Left forelimb (tissue), 1 donor: ENCODE results near the gene FANCC.

Source experiments
- DNase-seq: peaks from one replicate; pipeline ENCODE4 v3.0.0-alpha.2; 2018; ENCODE audit warnings: low spot score

The FANCC gene

DNA sequence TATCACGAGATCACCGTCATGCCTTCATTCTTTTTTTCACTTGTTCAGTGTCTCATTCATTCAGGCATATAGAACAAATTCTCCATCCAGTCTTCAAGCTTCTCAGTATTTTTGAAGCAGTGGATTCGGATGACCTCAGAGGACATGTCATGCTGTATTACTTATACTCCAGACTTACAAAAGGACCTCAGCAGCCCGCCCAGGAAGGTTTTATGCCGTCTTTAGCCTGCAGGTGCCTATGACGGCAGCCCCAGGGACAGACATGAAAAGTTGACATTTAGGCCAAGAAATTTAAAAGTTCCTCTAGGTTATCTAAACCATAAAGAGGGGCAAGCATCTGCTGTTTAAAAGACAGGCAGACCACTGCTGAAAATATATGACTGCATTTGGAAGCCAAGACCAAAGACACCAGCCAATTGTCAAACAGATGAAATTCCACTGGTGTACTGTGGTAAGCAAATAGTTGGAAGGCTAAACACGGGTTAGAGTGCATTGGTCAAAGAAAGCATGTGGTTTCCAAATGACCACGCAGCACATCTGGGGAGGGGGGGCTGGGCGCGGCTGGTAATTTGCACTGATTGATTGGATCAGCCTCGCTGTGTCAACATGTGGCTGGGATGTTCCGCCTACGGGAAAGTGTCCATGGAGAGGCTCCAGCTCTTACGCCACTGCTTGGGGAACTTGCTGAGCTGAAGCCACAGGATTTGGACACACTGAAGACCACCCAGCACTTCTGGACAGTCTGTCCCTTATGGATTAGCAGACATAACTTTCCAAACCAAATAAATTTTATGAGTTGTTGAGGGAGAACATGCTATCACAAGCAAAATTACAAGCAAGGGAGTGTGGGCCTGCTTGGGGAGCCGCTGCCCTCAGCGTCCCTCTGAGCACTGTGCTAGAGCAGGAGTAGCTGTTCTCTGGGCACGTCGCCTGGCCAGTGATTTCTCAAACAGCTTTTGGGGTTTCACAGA is 173.6 kb downstream of the FANCC start:
- peak; percentile 92 for DNase-seq

DNA sequence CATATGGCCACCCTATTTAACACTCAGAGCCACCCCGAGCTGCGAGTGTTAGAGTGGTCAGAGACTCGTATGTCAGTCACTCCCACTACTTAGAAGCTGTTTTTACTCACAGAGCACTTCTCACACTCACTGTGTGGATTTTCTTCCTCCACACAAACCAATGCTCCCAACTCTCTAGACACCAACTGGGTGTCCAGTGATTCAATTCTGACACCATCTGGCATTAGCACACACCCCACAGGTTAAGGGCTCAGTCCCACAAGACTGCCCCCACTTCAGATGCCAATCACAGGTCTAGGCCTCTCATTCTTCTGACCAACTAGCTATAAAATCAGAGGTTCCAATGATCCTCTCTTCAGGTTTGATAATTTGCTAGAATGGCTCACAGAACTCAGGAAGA is 174.8 kb downstream of the FANCC start:
- no peak for DNase-seq

DNA sequence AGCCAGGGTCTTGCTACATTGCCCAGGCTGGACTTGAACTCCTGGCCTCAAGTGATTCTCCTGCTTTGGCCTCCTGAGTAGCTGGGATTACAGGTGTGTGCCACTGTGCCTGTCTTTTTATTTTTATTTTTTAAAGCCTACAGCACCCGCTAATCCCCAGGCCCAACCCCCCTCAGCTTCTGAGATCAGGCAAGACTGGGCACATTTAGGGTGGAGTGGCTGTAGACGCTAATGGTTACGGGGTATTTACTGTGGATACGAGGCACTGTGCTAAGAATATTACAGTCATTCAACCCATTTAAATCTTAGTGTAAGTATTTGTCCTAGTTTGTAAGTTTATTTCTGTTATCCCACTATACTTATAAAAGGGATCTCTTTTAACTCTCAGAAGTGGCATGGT is 175.2 kb downstream of the FANCC start:
- no peak for DNase-seq

GRCh38 chr9:95140821-95141220 is 176.7 kb downstream of the FANCC start:
- no peak for DNase-seq

DNA sequence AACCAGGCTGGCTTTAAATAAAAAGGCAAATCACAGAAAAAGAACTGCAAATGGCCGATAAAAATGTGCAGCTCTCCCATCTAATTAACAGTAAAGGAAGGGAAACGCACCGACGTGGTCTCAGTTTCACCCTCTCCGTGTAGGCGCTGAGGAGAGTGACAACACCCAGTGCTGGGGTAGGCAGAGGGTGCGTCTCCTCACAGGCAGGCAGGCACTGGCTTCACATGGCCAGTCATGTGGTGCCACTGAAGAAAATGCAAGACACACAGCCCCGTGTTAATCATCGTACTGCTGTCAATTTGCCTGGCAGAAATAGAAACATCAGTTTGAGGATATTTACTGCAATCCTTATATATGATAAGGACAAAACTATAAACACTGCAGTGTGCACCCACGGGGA is 178.4 kb downstream of the FANCC start:
- no peak for DNase-seq

DNA sequence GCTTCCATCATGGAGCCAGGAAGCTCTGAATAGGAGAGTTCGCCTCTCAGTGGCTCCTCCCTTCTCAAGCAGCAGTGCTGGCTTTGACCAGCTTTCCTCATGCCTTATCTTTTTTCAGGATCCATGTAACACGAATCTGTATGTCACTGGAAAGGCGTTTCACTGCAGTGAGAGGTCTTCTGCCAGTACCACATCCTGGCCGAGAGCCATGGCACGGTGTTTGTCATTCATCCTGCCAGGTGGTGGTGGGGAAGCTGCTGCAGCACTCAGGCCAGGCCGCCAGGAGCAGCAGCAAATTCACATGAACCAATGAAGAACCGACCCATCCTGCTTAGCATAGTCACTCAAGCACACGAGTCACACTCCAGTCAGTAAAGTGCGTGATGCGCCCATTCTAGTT is 179.0 kb downstream of the FANCC start:
- DNase-seq = no peak

- DNase-seq = no peak
Measured at GRCh38 chr9:95137587-95138145, 179.8 kb downstream of the FANCC start.

GRCh38 chr9:95135756-95136155 is 181.8 kb downstream of the FANCC start:
- no peak for DNase-seq

DNA sequence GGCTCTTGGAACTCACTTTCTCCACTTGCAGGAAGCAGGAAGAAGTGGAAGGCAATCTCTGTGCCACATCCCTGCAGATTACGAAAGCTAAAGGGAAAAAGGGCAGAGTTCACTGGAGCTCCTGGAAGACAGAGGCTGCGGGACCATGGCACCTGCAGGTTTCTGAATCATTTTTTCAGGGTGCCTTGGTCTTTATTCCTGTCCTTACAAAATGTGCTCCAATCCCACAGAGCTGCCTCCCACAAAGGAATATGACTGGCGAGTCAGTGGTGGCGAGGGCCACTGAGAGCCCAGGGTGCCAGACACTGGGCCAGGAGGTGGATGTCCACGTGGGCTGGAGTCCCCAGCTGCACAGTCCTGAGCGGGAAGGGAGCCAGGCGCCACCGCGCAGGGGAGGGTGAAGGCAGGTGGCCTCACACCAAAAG is 183.0 kb downstream of the FANCC start:
- DNase-seq = no peak

DNA sequence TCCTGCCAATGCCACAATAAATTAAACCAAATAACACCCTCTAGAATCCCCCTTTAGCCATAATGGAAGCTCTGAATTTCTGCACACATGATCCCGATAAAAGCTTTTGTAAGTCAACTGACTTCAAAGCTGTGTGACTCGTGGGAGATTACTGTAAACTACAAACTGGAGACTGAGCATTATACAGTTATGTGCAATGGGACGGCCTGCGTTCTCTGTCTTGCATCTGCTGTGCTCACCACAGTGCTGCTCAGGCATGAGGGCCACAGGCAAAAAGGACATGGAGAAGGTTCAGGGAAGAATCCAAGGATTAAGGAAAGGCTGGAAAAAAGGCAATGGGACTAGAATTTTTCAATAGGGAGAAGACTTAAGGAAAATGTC is 184.2 kb downstream of the FANCC start:
- no peak for DNase-seq

DNA sequence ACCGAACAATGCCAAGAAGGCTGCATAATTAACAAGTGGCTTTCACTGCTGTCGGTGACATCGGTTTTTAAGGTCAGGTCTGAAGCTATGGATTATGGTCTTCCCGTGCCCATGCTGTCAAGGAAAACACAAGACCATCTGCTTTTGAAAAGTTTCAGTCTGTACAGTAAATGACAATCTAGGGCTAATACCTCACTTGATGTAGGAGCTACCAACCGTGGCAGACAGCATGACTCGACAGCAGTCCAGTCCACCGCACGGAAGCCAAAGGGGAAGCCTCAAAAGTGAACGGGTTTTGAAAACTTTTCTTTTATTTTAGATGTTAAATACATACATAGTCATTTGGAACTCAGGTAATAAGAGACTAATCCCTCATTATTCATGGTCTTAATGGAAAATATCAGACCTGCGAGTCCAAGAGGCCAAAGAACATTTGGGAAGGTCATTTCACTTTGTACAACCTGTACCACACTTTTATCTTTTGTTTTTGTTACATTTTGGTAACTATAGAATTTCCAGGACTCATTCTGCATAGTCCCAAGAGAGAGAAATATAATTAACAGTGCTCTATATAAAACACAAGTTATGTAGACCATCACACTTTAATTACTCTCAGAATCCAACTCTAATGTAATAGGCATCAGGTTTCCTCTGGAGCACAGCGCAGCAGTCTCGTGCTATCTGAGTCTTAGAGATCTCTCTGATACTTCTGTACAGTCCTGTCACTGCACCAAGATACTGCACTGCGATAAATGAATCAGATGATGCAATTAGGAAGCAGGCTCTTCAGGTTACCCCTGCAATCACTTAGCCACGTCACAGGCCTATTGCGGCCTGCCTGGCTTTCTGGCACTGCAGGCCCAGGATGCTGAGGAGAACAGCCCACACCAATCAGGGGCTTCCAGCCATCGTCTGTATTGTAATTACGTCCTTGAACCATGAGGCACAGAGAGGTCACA is 184.9 kb downstream of the FANCC start:
- DNase-seq = no peak

DNA sequence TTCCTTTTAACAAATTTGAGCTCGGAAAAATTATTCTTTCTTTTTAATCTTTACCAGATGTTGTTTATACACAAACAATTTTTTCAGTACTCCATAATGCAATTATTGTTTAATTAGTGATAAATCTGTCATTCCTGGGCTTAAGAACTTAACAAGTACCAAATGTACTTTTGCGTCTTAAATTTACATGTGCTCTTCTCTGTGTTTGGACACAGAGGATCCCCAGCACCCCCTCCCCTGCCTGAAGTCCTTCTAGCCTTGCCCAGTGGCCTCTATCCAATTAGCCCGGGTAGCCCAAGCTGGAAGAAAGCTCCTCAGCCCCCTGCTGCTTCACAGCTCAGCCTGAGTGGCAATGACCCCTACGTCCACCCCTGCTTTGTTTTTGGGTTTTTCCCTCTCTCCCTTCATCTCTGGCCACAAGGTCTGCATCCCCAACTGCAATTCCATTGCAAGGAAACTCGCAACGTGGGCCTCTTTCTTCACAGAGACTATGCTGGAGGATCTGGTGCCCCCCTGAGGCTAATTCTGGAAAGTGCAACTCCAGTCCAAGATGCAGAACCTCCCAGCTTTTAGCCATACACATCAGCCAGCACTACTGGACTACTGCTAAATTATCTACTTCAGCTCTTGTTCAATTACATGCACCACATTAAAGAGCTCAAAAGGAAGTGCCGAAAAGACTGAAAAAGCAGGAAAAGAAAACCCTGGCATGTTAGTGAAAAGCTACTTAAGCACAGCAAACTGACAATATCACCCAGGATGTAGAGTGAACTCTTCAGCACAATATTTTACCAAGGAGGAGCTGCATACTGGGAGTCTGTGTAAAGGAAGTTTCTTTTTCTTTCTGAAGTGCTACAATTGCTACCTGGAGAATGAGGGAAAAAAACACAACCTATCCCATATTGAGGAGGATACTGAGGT is 186.2 kb downstream of the FANCC start:
- peak; percentile 76 for DNase-seq

GRCh38 chr9:95130484-95130883 is 187.0 kb downstream of the FANCC start:
- no peak for DNase-seq

DNA sequence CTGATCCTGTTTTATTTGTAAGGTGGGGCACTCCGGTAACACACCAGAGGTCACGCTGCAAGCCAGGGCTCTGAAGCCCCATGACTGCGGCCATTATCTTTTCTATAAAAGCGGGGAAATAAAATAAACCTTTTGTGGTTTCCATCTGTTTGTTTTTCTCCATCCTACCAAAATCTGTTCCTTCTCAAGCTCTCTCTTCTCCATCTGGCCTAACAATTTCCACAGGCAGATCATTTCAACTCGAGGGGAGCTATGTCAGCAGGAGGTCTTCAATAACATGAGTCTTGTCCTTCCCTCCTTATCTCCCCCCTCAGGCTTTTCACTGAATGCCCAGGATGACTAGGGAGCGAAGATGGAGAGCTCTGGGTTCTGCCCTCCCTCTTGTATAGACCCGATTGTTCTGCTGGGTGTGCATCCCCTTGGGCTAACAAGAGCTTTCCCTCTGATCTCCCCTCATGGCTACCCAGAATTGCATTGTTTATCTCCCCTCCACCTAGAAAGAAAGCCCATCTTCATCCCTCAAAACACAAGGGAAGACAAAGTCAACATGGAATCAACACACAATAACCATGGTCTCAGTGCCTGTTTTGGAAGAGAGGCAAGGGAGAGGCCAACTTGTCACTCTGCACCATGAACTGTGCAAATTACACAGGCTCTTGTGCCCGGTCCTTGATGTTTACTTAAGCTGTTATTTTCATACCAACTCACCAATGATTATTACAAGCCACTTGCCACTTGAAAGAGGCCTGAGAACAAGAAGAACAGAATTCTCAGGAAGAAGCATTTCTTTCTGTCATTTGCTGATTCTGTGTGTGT is 187.8 kb downstream of the FANCC start:
- no peak for DNase-seq

DNA sequence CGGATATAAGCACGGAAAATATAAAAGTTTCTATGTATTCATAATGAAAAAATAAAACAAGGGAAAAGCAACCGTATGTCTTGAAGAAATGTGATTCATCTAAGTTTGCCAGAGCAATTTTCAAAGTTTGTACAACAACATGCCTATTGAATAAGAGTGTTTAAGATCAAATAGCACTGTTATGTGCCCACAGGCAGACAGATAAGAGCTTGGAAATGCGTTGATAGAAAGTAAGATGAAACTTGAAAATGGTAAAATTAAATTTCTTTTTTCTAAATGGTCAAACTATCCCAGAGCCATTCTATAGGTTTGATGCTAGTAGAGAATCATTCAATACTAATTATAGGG is 189.4 kb downstream of the FANCC start:
- no peak for DNase-seq

GRCh38 chr9:95127249-95128176 is 190.0 kb downstream of the FANCC start:
- peak; percentile 85 for DNase-seq

GRCh38 chr9:95126739-95127138 is 190.8 kb downstream of the FANCC start:
- DNase-seq = no peak

DNA sequence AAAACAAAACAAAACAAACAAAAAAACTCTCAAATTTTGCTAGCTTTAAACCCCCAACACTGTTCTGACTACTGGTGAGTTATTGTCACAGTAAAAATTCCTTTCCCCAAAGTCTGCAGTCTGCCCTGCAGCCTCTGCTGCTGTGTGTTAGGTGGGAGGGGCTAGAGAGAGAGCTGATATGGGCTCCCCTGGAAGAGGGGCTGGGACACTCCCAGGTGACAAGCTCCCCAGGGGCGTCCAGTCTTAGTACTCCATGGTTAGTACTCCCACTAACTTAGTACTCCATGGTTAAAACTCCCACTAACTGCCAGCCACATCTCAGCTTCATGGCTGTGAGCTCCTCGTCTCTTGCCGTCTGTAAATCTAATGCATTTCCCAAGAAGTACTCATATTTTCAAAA is 191.9 kb downstream of the FANCC start:
- no peak for DNase-seq

DNA sequence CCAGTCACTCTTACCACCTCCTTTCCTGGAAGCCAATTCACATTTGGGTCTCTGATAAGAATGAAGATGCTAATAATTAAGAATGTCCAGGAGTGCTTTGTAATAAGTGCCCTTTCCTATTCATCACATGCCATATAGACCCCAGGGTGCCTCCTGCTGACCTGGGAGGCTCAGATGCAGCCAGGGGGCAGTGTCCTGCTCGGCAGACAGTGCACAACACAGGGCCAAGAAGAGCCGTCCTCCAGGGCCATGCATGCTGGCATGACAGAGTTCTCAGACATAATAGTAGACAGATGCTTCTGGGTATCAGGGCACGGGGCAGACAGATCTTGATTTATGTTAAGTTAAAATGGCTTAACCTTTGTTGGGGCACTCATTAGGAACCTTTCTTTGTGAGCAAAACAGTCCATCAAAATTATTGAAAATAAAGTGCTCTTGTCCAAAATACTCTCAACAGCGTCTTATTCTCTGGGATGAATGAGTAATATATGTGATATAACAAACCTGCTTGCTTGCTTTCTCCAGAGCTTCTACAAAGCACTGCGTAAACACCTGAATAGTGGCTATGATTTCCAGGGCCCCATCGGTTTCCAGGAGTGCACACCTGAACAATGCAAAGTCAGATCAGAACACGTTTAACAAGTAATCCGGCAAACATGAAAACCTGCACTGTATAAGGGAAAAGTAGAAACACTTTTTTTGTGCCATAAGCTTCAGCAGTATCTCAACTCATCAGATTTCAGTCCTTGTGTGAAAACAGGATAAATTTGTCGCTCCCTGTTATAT is 192.7 kb downstream of the FANCC start:
- DNase-seq = no peak
